Erythroblast (primary cell): ENCODE results near the gene CYB5R4.

ENCODE experiments used
- GATA1 ChIP-seq: IDR thresholded peaks from 2 replicates; pipeline ENCODE4 v1.6.1; 2011; ENCODE audit warnings: low read depth, mild to moderate bottlenecking, control low read depth, low read length, moderate library complexity
- POLR2A ChIP-seq: IDR thresholded peaks from 2 replicates; pipeline ENCODE4 v1.6.1; 2011; ENCODE audit warnings: mild to moderate bottlenecking, low read length

DNA sequence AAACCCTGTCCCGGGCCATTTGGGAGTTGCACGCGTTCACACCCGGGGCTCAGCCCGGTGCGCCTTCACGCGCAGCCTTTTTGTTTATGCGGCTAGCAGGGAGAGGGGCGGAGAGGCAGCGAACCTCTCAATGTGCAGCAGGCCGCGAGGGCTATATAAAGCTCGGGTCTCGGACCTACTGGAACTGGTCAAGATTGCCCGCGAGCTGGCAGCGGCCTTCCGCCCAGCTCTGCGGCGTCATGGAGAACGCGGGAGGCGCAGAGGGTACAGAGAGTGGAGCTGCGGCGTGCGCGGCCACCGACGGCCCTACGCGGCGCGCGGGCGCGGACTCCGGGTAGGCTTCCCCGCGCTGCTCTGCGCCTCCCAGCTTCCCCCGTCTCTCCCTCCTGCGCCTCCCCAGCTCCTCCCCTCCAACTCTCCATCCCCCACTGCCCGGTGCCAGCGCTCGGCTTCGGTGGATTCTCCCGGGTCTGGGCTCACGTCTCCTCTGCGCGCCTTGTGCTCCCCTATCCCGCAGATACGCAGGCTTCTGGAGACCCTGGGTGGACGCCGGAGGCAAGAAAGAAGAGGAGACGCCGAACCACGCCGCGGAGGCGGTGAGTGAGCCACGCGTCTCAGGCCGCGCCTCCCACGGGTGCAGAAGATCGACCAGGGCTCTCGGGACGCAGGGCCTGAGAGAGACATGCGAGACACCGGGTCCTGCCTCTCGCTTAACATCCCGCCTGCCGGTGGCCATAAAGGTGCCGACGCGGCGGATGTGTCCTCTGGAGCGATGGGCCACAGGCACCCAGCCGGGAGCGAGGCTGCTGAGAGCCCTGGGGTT is 6.1 kb upstream of the CYB5R4 start, which contains the start of gene RIPPLY2:
- TF ChIP-seq POLR2A: no peak
- TF ChIP-seq GATA1: no peak
